ENCODE measurements around the gene STK26.

GRCh38 chrX:132120913-132121312 lies 97.8 kb downstream of the STK26 start:
- TF ChIP-seq CTCF (IDR thresholded peaks at IDR 0.05) (no peak), EP300 (IDR thresholded peaks at IDR 0.05) (no peak)
